ENCODE results near the gene ZNF177.

DNA sequence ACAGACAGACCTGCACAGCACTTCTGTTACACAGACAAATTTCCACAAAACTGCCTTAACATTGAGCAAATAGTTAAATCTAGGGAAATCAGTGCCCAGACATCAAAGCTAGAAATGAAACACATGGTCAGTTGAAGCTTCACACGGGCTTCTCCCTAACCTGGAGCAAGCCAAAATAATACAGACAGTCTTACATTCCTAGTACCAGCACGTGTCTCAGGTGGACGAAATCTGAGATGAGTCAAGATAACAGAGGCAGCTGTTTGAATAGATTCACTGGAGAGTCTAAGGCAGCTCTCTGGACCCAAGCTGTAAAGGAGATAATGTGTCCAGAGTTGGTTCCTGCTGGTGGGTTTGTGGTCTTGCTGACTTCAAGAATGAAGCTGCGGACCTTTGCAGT is 49.1 kb upstream of the ZNF177 start:
- TF ChIP-seq, protein P1, sequence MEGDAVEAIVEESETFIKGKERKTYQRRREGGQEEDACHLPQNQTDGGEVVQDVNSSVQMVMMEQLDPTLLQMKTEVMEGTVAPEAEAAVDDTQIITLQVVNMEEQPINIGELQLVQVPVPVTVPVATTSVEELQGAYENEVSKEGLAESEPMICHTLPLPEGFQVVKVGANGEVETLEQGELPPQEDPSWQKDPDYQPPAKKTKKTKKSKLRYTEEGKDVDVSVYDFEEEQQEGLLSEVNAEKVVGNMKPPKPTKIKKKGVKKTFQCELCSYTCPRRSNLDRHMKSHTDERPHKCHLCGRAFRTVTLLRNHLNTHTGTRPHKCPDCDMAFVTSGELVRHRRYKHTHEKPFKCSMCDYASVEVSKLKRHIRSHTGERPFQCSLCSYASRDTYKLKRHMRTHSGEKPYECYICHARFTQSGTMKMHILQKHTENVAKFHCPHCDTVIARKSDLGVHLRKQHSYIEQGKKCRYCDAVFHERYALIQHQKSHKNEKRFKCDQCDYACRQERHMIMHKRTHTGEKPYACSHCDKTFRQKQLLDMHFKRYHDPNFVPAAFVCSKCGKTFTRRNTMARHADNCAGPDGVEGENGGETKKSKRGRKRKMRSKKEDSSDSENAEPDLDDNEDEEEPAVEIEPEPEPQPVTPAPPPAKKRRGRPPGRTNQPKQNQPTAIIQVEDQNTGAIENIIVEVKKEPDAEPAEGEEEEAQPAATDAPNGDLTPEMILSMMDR (conservative IDR thresholded peaks at IDR 0.05) = no peak
- TF ChIP-seq ZFX (IDR thresholded peaks at IDR 0.05) = no peak
